ENCODE results near the gene NAXE.

GRCh38 chr1:156622581-156623297, 31.2 kb downstream of the NAXE start:
- TF ChIP-seq, protein P1, sequence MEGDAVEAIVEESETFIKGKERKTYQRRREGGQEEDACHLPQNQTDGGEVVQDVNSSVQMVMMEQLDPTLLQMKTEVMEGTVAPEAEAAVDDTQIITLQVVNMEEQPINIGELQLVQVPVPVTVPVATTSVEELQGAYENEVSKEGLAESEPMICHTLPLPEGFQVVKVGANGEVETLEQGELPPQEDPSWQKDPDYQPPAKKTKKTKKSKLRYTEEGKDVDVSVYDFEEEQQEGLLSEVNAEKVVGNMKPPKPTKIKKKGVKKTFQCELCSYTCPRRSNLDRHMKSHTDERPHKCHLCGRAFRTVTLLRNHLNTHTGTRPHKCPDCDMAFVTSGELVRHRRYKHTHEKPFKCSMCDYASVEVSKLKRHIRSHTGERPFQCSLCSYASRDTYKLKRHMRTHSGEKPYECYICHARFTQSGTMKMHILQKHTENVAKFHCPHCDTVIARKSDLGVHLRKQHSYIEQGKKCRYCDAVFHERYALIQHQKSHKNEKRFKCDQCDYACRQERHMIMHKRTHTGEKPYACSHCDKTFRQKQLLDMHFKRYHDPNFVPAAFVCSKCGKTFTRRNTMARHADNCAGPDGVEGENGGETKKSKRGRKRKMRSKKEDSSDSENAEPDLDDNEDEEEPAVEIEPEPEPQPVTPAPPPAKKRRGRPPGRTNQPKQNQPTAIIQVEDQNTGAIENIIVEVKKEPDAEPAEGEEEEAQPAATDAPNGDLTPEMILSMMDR (IDR thresholded peaks at IDR 0.05): no peak
- no peak for TF ChIP-seq ZFX (IDR thresholded peaks at IDR 0.05; ENCODE audit: borderline replicate concordance)

All from 22Rv1 (cell line).